Fibroblast of villous mesenchyme (primary cell): ENCODE data around the gene ITSN2. TPM values are rescaled to one million over a fixed set of nuclear protein-coding genes. Genes with fewer than 3 reads are reported as not detected.

Source experiments
- DNase-seq: peaks from one replicate; pipeline ENCODE4 v3.0.0-alpha.2; 2010; ENCODE audit warnings: low read depth
- H3K4me3 ChIP-seq: 2 replicates; pipeline ENCODE4 v1.5.1; 2011; ENCODE audit warnings: low read depth, mild to moderate bottlenecking, low read length
- CTCF ChIP-seq: IDR thresholded peaks from 2 replicates; pipeline ENCODE4 v1.5.1; 2012; ENCODE audit warnings: low read depth, mild to moderate bottlenecking, low read length; ENCODE audit not compliant: insufficient read depth
- total RNA-seq: library from RNA; depleted of rRNA; stranded (reverse); fragments of >200 nt; gene quantifications from 2 replicates; pipeline ENCODE4 v1.2.3, GENCODE V29; 2012

ITSN2 gene
- total RNA-seq, 1 donor = 35.8 TPM

- no peak for TF ChIP-seq CTCF
- no peak overlapping the region for H3K4me3 ChIP-seq
- DNase-seq = no peak
Observed at GRCh38 chr2:24272907-24273306, 87.4 kb downstream of the ITSN2 start.

GRCh38 chr2:24272161-24272802, 88.1 kb downstream of the ITSN2 start:
- TF ChIP-seq CTCF = no peak
- no peak overlapping the region for H3K4me3 ChIP-seq
- no peak for DNase-seq

- no peak for DNase-seq
- no peak for TF ChIP-seq CTCF
- no peak overlapping the region for H3K4me3 ChIP-seq
Observed at GRCh38 chr2:24269265-24269664, 91.1 kb downstream of the ITSN2 start.

GRCh38 chr2:24265212-24265611, 95.1 kb downstream of the ITSN2 start:
- no peak for DNase-seq
- no peak for TF ChIP-seq CTCF
- H3K4me3 ChIP-seq = no peak overlapping the region

- no peak overlapping the region for H3K4me3 ChIP-seq
- TF ChIP-seq CTCF = no peak
- peak; percentile 18 for DNase-seq
Observed at GRCh38 chr2:24262421-24262970, 97.8 kb downstream of the ITSN2 start.

GRCh38 chr2:24261441-24261840, 98.9 kb downstream of the ITSN2 start:
- H3K4me3 ChIP-seq = no peak overlapping the region
- DNase-seq = no peak
- no peak for TF ChIP-seq CTCF

GRCh38 chr2:24259316-24259715, 101.0 kb downstream of the ITSN2 start:
- no peak for DNase-seq
- no peak for TF ChIP-seq CTCF
- H3K4me3 ChIP-seq = no peak overlapping the region
